HCT116 (cell line): Measurements from ENCODE around the gene UMAD1. TPM values are rescaled to one million over a fixed set of nuclear protein-coding genes. Genes with fewer than 3 reads are reported as not detected.

Source experiments
- ATAC-seq: fragments of 200-7000 bp; cut with Tn5 transposase; 2 replicates; pipeline ENCODE4 v1.9.1; 2020; ENCODE audit warnings: mild to moderate bottlenecking, moderate library complexity
- BruUV-seq: library from RNA; stranded (reverse); fragments of 400-500 nt; replicated peaks from 2 replicates; lab custom pipeline; 2021; lab: Mats Ljungman, UMichigan
- CTCF ChIA-PET: fragments of 300-600 bp; sonication (Branson Sonifier 250); formaldehyde crosslinking; loops from one replicate; lab custom pipeline; 2021; ENCODE audit warnings: antibody characterized with exemption; lab: Charles Lee
- POLR2A ChIA-PET: fragments of 300-600, 350-600 bp; sonication (Branson Sonifier 250); formaldehyde crosslinking; loops from one replicate; lab custom pipeline; 2021; ENCODE audit warnings: antibody characterized with exemption; lab: Charles Lee
- RAD21 ChIA-PET, 2 experiments: fragments of 300-600 bp; sonication (Branson Sonifier 250); formaldehyde crosslinking; loops; one replicate each; lab custom pipeline; 2023; ENCODE audit warnings: low total read pairs in 2 of 2; ENCODE audit not compliant: uncharacterized antibody in 2 of 2, unreplicated experiment in 2 of 2, low non-redundant PET in 1 of 2; lab: Charles Lee
- DNase-seq: peaks from one replicate; pipeline ENCODE4 v3.0.0-alpha.2; 2010; ENCODE audit warnings: low read depth, low spot score
- H2AFZ ChIP-seq: fragments of 200-600 bp; shearing (Covaris generic), sonication (generic); 2 replicates; pipeline ENCODE4 v1.6.1; 2017; ENCODE audit warnings: low read depth, mixed run types, mixed read lengths, antibody characterized with exemption, low read length; ENCODE audit not compliant: poor library complexity, severe bottlenecking
- H3K27ac ChIP-seq: 2 replicates; pipeline ENCODE4 v1.5.1; 2012; ENCODE audit warnings: low read depth, low read length
- H3K27me3 ChIP-seq: fragments of 200-600 bp; sonication (generic); 2 replicates; pipeline ENCODE4 v1.6.1; 2016; ENCODE audit warnings: mixed run types, low read length, mixed read lengths; ENCODE audit not compliant: insufficient read depth
- H3K36me3 ChIP-seq, 2 experiments: fragments of 200-500 bp in 1 of 2; fragments of 200-600 bp in 1 of 2; sonication (Bioruptor generic) in 1 of 2; sonication (generic) in 1 of 2; 2 replicates each; pipeline versions ENCODE4 v1.5.1 to v1.6.1; 2014 to 2016; ENCODE audit warnings: low read length in 2 of 2, inconsistent platforms in 1 of 2, mixed read lengths in 1 of 2, mixed run types in 1 of 2; ENCODE audit not compliant: insufficient read depth in 2 of 2, control insufficient read depth in 1 of 2
- H3K4me1 ChIP-seq, 2 experiments: fragments of 200-600 bp in 1 of 2; sonication (generic) in 1 of 2; 2 replicates each; pipeline versions ENCODE4 v1.5.1 to v1.6.1; 2012 to 2017; ENCODE audit warnings: low read length in 2 of 2, inconsistent platforms in 1 of 2, mild to moderate bottlenecking in 1 of 2, mixed read lengths in 1 of 2, mixed run types in 1 of 2, moderate library complexity in 1 of 2; ENCODE audit not compliant: insufficient read depth in 2 of 2, control insufficient read depth in 1 of 2
- H3K4me2 ChIP-seq: fragments of 200-600 bp; sonication (generic); 2 replicates; pipeline ENCODE4 v1.6.1; 2017; ENCODE audit warnings: mixed run types, low read length, mixed read lengths
- H3K4me3 ChIP-seq, 2 experiments: fragments of 200-600 bp in 1 of 2; sonication (generic) in 1 of 2; replicated peaks in 1 of 2; 2 replicates each; pipeline ENCODE4 v1.5.1; 2011 to 2016; ENCODE audit warnings: low read length in 2 of 2, control low read depth in 1 of 2, low read depth in 1 of 2, mild to moderate bottlenecking in 1 of 2, mixed read lengths in 1 of 2, mixed run types in 1 of 2
- H3K79me2 ChIP-seq: fragments of 200-600 bp; sonication (generic); 2 replicates; pipeline ENCODE4 v1.6.1; 2017; ENCODE audit warnings: mild to moderate bottlenecking, mixed run types, low read length, moderate library complexity, mixed read lengths; ENCODE audit not compliant: insufficient read depth
- H3K9ac ChIP-seq: fragments of 200-600 bp; sonication (generic); 2 replicates; pipeline ENCODE4 v1.6.1; 2016; ENCODE audit warnings: low read length, mixed read lengths
- H3K9me2 ChIP-seq: fragments of 200-600 bp; sonication (generic), shearing (Covaris generic); 2 replicates; pipeline ENCODE4 v1.6.1; 2017; ENCODE audit warnings: mixed run types, mild to moderate bottlenecking, moderate library complexity; ENCODE audit not compliant: insufficient read depth
- H3K9me3 ChIP-seq, 2 experiments: fragments of 200-500 bp in 1 of 2; fragments of 200-600 bp in 1 of 2; sonication (Bioruptor generic) in 1 of 2; sonication (generic) in 1 of 2; 2 replicates each; pipeline ENCODE4 v1.6.1; 2014 to 2017; ENCODE audit warnings: low read length in 2 of 2, mixed read lengths in 2 of 2, inconsistent platforms in 1 of 2, low read depth in 1 of 2, mild to moderate bottlenecking in 1 of 2, mixed run types in 1 of 2, moderate library complexity in 1 of 2; ENCODE audit not compliant: control insufficient read depth in 1 of 2, insufficient read depth in 1 of 2
- H4K20me1 ChIP-seq: fragments of 200-600 bp; sonication (generic), shearing (Covaris generic); 2 replicates; pipeline ENCODE4 v1.6.1; 2017; ENCODE audit warnings: mixed run types, mild to moderate bottlenecking, moderate library complexity; ENCODE audit not compliant: insufficient read depth
- ATF3 ChIP-seq: IDR thresholded peaks from 2 replicates; pipeline ENCODE4 v1.6.1; 2012
- CBX3 ChIP-seq: IDR thresholded peaks from 2 replicates; pipeline ENCODE4 v1.6.1; 2012; ENCODE audit warnings: low read depth
- CEBPB ChIP-seq: IDR thresholded peaks from 2 replicates; pipeline ENCODE4 v1.6.1; 2012; ENCODE audit warnings: low read depth
- CTCF ChIP-seq, 3 experiments: fragments of 200-600 bp in 1 of 3; sonication (generic) in 1 of 3; IDR thresholded peaks in 2 of 3; conservative IDR thresholded peaks in 1 of 3; 2 replicates each; pipeline ENCODE4 v1.5.1; 2012 to 2017; ENCODE audit warnings: low read depth in 2 of 3, low read length in 2 of 3, antibody characterized with exemption in 1 of 3, borderline replicate concordance in 1 of 3, control low read depth in 1 of 3, mild to moderate bottlenecking in 1 of 3, mixed read lengths in 1 of 3, mixed run types in 1 of 3, moderate library complexity in 1 of 3; ENCODE audit not compliant: insufficient read depth in 1 of 3
- EGR1 ChIP-seq: IDR thresholded peaks from 2 replicates; pipeline ENCODE4 v1.6.1; 2012; ENCODE audit warnings: low read depth
- ELF1 ChIP-seq: IDR thresholded peaks from 2 replicates; pipeline ENCODE4 v1.6.1; 2012; ENCODE audit warnings: low read depth, borderline replicate concordance
- EZH2phosphoT487 ChIP-seq: fragments of 200-600 bp; IDR thresholded peaks from 2 replicates; pipeline ENCODE4 v1.6.1; 2018; ENCODE audit warnings: antibody characterized with exemption, borderline replicate concordance
- FOSL1 ChIP-seq: IDR thresholded peaks from 2 replicates; pipeline ENCODE4 v1.6.1; 2012; ENCODE audit warnings: low read depth
- JUND ChIP-seq: IDR thresholded peaks from 2 replicates; pipeline ENCODE4 v1.6.1; 2012
- MAX ChIP-seq: IDR thresholded peaks from 2 replicates; pipeline ENCODE4 v1.6.1; 2012
- POLR2A ChIP-seq: IDR thresholded peaks from 2 replicates; pipeline ENCODE4 v1.7.0; 2011; ENCODE audit warnings: borderline replicate concordance; ENCODE audit not compliant: insufficient read depth, insufficient read length; ENCODE audit errors: extremely low read depth
- RAD21 ChIP-seq: IDR thresholded peaks from 2 replicates; pipeline ENCODE4 v1.6.1; 2012; ENCODE audit warnings: low read depth, mild to moderate bottlenecking
- SIN3A ChIP-seq: IDR thresholded peaks from 2 replicates; pipeline ENCODE4 v1.6.1; 2012; ENCODE audit warnings: low read depth
- SP1 ChIP-seq: IDR thresholded peaks from 2 replicates; pipeline ENCODE4 v1.6.1; 2012; ENCODE audit warnings: low read depth
- SRF ChIP-seq: IDR thresholded peaks from 2 replicates; pipeline ENCODE4 v1.6.1; 2012; ENCODE audit warnings: low read depth
- TCF7L2 ChIP-seq: IDR thresholded peaks from 2 replicates; pipeline ENCODE4 v1.7.0; 2011; ENCODE audit warnings: borderline replicate concordance, inconsistent platforms; ENCODE audit not compliant: insufficient read depth, insufficient read length; ENCODE audit errors: extremely low read depth
- YY1 ChIP-seq: IDR thresholded peaks from 2 replicates; pipeline ENCODE4 v1.6.1; 2011; ENCODE audit warnings: low read length, low read depth, moderate library complexity, mild to moderate bottlenecking; ENCODE audit not compliant: insufficient replicate concordance; ENCODE audit errors: extremely low read depth
- ZBTB33 ChIP-seq: IDR thresholded peaks from 2 replicates; pipeline ENCODE4 v1.6.1; 2011; ENCODE audit warnings: mild to moderate bottlenecking, low read length, moderate library complexity; ENCODE audit not compliant: insufficient replicate concordance; ENCODE audit errors: extremely low read depth
- ZFX ChIP-seq: fragments of 450-650 bp; IDR thresholded peaks from 2 replicates; pipeline ENCODE4 v1.6.1; 2017
- ZNF274 ChIP-seq: fragments of 200-500 bp; sonication (Bioruptor generic); IDR thresholded peaks from 2 replicates; pipeline ENCODE4 v1.6.1; 2014; ENCODE audit warnings: mild to moderate bottlenecking, low read depth, low read length, inconsistent platforms
- intact Hi-C: fragments of 100-400 bp; cut with micrococcal nuclease; formaldehyde crosslinking; loops from 2 replicates; pipeline ENCODE4 v1.10.0; 2022
- total RNA-seq: library from RNA; stranded (reverse); gene quantifications from one replicate; pipeline ENCODE4 v1.2.1, GENCODE V29; 2021; ENCODE audit not compliant: unreplicated experiment

Gene UMAD1
- total RNA-seq, 1 experiment from 2014 or later: 12.7 TPM

DNA sequence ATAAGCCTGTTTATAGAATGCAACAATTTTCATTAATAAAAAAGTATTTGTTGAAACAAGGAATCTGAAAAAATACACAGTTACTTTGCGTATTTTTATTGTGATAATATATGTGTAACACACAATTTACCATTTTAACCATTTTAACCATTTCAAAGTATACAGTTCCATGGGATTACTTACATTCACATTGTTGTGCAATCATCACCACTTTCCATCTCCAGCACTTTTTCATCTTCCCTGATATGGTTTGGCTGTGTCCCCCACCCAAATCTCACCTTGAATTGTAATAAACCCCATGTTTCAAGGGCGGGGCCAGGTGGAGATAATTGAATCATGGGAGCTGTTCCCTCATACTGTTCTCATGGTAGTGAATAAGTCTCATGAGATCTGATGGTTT is 266.8 kb downstream of the UMAD1 start:
- H3K9ac ChIP-seq: no peak overlapping the region
- H3K79me2 ChIP-seq: no peaks in the 10 kb centered on the region
- BruUV-seq: no TSS peak
- CTCF ChIA-PET: no interaction called here
- no peaks in the 10 kb centered on the region for H4K20me1 ChIP-seq
- H3K36me3 ChIP-seq: no peaks in the 10 kb centered on the region
- no peak overlapping the region for H3K4me3 ChIP-seq
- ATAC-seq (no peak), DNase-seq (no peak)
- intact Hi-C loops: no loop called here
- POLR2A ChIA-PET: no interaction called here
- no peak overlapping the region for H3K4me2 ChIP-seq
- RAD21 ChIA-PET: no interaction called here
- H3K27ac ChIP-seq: no peak overlapping the region
- TF ChIP-seq SRF (no peak), ELF1 (no peak), CEBPB (no peak), CBX3 (no peak), SIN3A (no peak), MAX (no peak), YY1 (no peak), ATF3 (no peak), JUND (no peak), TCF7L2 (no peak), CTCF (IDR thresholded peaks at IDR 0.05 in 2 of 3, conservative IDR thresholded peaks at IDR 0.05 in 1 of 3; ENCODE audit: borderline replicate concordance in 1 of 3, insufficient read depth in 1 of 3, low read depth in 2 of 3, low read length in 2 of 3) (no peak), ZBTB33 (no peak), POLR2A (no peak), RAD21 (no peak), ZNF274 (no peak), EZH2phosphoT487 (no peak), FOSL1 (no peak), ZFX (no peak), EGR1 (no peak), SP1 (no peak)
- no peaks in the 10 kb centered on the region for H3K27me3 ChIP-seq
- H3K4me1 ChIP-seq: no peaks in the 10 kb centered on the region
- H3K9me2 ChIP-seq: no peaks in the 10 kb centered on the region
- no peaks in the 10 kb centered on the region for H3K9me3 ChIP-seq
- no peak overlapping the region for H2AFZ ChIP-seq
